ENCODE measurements around the gene ACOX1. TPM values are rescaled to one million over a fixed set of nuclear protein-coding genes. Genes with fewer than 3 reads are reported as not detected.

ACOX1 gene
- total RNA-seq, 6 donors from 2014 or later = 33.2 to 84.2 (median 57.4) TPM

GRCh38 chr17:76007850-76008165, 28.8 kb upstream of the ACOX1 start:
- no peak for ATAC-seq (ENCODE audit: low FRiP score in 2 of 2)
- DNase-seq = peak in 1 of 2 donors; percentile 74
- Histone ChIP-seq H3K4me1 (peaks cover 0 to 13% (median 7%) of the 10 kb centered on the region in 4 donors), H3K27ac (no peak overlapping the region), H3K4me3 (no peak overlapping the region), H3K9me3 (no peaks in the 10 kb centered on the region), H3K27me3 (no peaks in the 10 kb centered on the region), H3K36me3 (peaks cover 0 to 18% (median 4%) of the 10 kb centered on the region in 4 donors)
- WGBS, 2 donors = 91 to 94% methylated on average over 12 to 16 of the region's 16 CpGs
- no peak for TF ChIP-seq POLR2A (IDR thresholded peaks at IDR 0.05)
- no peak for TF ChIP-seq POLR2AphosphoS5 (IDR thresholded peaks at IDR 0.05)
- TF ChIP-seq EP300 (IDR thresholded peaks at IDR 0.05) = no peak
- TF ChIP-seq CTCF (IDR thresholded peaks at IDR 0.05) = no peak

- Histone ChIP-seq H3K27me3 (no peaks in the 10 kb centered on the region), H3K4me3 (no peak overlapping the region), H3K27ac (no peak overlapping the region), H3K4me1 (peaks cover 0 to 14% (median 7%) of the 10 kb centered on the region in 4 donors), H3K36me3 (peaks cover 0 to 21% (median 5%) of the 10 kb centered on the region in 4 donors), H3K9me3 (no peaks in the 10 kb centered on the region)
- 91 to 95% methylated on average over 22 to 36 of the region's 39 CpGs for WGBS, 2 donors
- TF ChIP-seq CTCF (IDR thresholded peaks at IDR 0.05) = no peak
- TF ChIP-seq POLR2AphosphoS5 (IDR thresholded peaks at IDR 0.05) = no peak
- no peak for TF ChIP-seq POLR2A (IDR thresholded peaks at IDR 0.05)
- TF ChIP-seq EP300 (IDR thresholded peaks at IDR 0.05) = no peak
- ATAC-seq (ENCODE audit: low FRiP score in 2 of 2) (no peak), DNase-seq (peak in 1 of 2 donors; percentile 81)
These were observed 28.3 kb upstream of the ACOX1 start for GRCh38 chr17:76007131-76007849.

- WGBS, 2 donors = 60 to 61% methylated on average over 16 of the region's 16 CpGs
- no peak for TF ChIP-seq POLR2A (IDR thresholded peaks at IDR 0.05)
- TF ChIP-seq POLR2AphosphoS5 (IDR thresholded peaks at IDR 0.05) = no peak
- TF ChIP-seq CTCF (IDR thresholded peaks at IDR 0.05) = peak; percentile 71 to 79 (median 76)
- no peak for TF ChIP-seq EP300 (IDR thresholded peaks at IDR 0.05)
- Histone ChIP-seq H3K4me1 (peaks cover 0 to 14% (median 7%) of the 10 kb centered on the region in 4 donors), H3K4me3 (no peak overlapping the region), H3K27ac (peak overlapping the region in 3 of 4 donors; percentile 34 to 66 (median 42)), H3K27me3 (no peaks in the 10 kb centered on the region), H3K36me3 (peaks cover 0 to 27% (median 8%) of the 10 kb centered on the region in 4 donors), H3K9me3 (no peaks in the 10 kb centered on the region)
- ATAC-seq (ENCODE audit: low FRiP score in 2 of 2) (peak; percentile 25 to 71), DNase-seq (peak in 1 of 2 donors; percentile 66)
These were observed 26.5 kb upstream of the ACOX1 start for GRCh38 chr17:76005263-76006149.

GRCh38 chr17:76004750-76005262, 25.8 kb upstream of the ACOX1 start:
- Histone ChIP-seq H3K4me1 (peaks cover 0 to 14% (median 7%) of the 10 kb centered on the region in 4 donors), H3K9me3 (no peaks in the 10 kb centered on the region), H3K27ac (peak overlapping the region; percentile 24 to 66 (median 41)), H3K27me3 (no peaks in the 10 kb centered on the region), H3K4me3 (no peak overlapping the region), H3K36me3 (peaks cover 0 to 31% (median 8%) of the 10 kb centered on the region in 4 donors)
- WGBS, 2 donors = 84 to 100% methylated on average over 3 to 8 of the region's 8 CpGs
- no peak for TF ChIP-seq POLR2A (IDR thresholded peaks at IDR 0.05)
- no peak for TF ChIP-seq EP300 (IDR thresholded peaks at IDR 0.05)
- TF ChIP-seq CTCF (IDR thresholded peaks at IDR 0.05) = no peak
- TF ChIP-seq POLR2AphosphoS5 (IDR thresholded peaks at IDR 0.05) = no peak
- DNase-seq = no peak
- no peak for ATAC-seq (ENCODE audit: low FRiP score in 2 of 2)

Measured in upper lobe of left lung (tissue), 6 donors.